H1 (cell line): ENCODE results near the gene BCAR3. TPM values are rescaled to one million over a fixed set of nuclear protein-coding genes. Genes with fewer than 3 reads are reported as not detected.
A peak's percentile ranks its signal among the peaks of the same experiment; 100 is the strongest.

Source experiments
- CTCF ChIA-PET: fragments of 300-600 bp; sonication (Branson Sonifier 250); formaldehyde crosslinking; loops from one replicate; lab custom pipeline; 2021; ENCODE audit not compliant: partially characterized antibody; lab: Charles Lee
- POLR2A ChIA-PET: fragments of 300-600 bp; sonication (Branson Sonifier 250); formaldehyde crosslinking; loops from one replicate; lab custom pipeline; 2021; ENCODE audit warnings: inconsistent platforms; ENCODE audit not compliant: partially characterized antibody; lab: Charles Lee
- DNase-seq, 2 experiments: peaks; one replicate each; pipeline versions ENCODE4 v3.0.0 to v3.0.0-alpha.2; 2010 to 2022; ENCODE audit warnings: low spot score in 2 of 2, low read depth in 1 of 2, mixed read lengths in 1 of 2
- FAIRE-seq: peaks from 2 replicates; lab custom pipeline; 2011; peaks lifted over from hg19 to GRCh38; lab: Jason Lieb, UNC
- H2AFZ ChIP-seq: 2 replicates; pipeline ENCODE4 v1.8.1; 2012; ENCODE audit warnings: low read length, inconsistent platforms
- H2AK5ac ChIP-seq: 2 replicates; pipeline ENCODE4 v1.6.1; 2013; ENCODE audit warnings: low read depth, low read length
- H2BK120ac ChIP-seq: replicated peaks from 2 replicates; pipeline ENCODE3; 2013; ENCODE audit warnings: low read depth, low read length, inconsistent platforms
- H2BK12ac ChIP-seq: 2 replicates; pipeline ENCODE4 v1.6.1; 2013; ENCODE audit warnings: low read depth, low read length
- H2BK15ac ChIP-seq: 2 replicates; pipeline ENCODE4 v1.6.1; 2013; ENCODE audit warnings: low read length
- H2BK20ac ChIP-seq: 2 replicates; pipeline ENCODE4 v1.6.1; 2013; ENCODE audit warnings: low read length
- H2BK5ac ChIP-seq: 2 replicates; pipeline ENCODE4 v1.6.1; 2013; ENCODE audit warnings: low read depth, low read length
- H3K14ac ChIP-seq: 2 replicates; pipeline ENCODE4 v1.6.1; 2013; ENCODE audit warnings: inconsistent platforms; ENCODE audit not compliant: insufficient read length
- H3K18ac ChIP-seq: 2 replicates; pipeline ENCODE4 v1.6.1; 2013; ENCODE audit warnings: low read length; ENCODE audit errors: extremely low read depth
- H3K23ac ChIP-seq: 2 replicates; pipeline ENCODE4 v1.6.1; 2013; ENCODE audit warnings: inconsistent platforms; ENCODE audit not compliant: insufficient read length
- H3K23me2 ChIP-seq: 2 replicates; pipeline ENCODE4 v1.6.1; 2013; ENCODE audit warnings: low read depth, low read length
- H3K27ac ChIP-seq: 2 replicates; pipeline ENCODE4 v1.6.1; 2011; ENCODE audit warnings: low read depth, low read length, inconsistent platforms
- H3K27me3 ChIP-seq, 4 experiments: replicated peaks in 1 of 4; 1 replicate in 1 of 4; 2 replicates in 3 of 4; pipeline versions ENCODE4 v1.6.1 to v1.8.1; 2011 to 2013; ENCODE audit warnings: low read length in 3 of 4, mild to moderate bottlenecking in 3 of 4, inconsistent platforms in 2 of 4, mixed read lengths in 2 of 4, moderate library complexity in 1 of 4; ENCODE audit not compliant: control insufficient read depth in 3 of 4, insufficient read depth in 3 of 4; ENCODE audit errors: extremely low read depth in 1 of 4
- H3K36me3 ChIP-seq, 4 experiments: 2 replicates each; pipeline versions ENCODE4 v1.6.1 to v1.8.1; 2011 to 2013; ENCODE audit warnings: mild to moderate bottlenecking in 4 of 4, low read length in 3 of 4, moderate library complexity in 2 of 4, control low read depth in 1 of 4, inconsistent platforms in 1 of 4; ENCODE audit not compliant: insufficient read depth in 4 of 4, control insufficient read depth in 2 of 4
- H3K4ac ChIP-seq: replicated peaks from 2 replicates; pipeline ENCODE3; 2013; ENCODE audit warnings: low read length, low read depth, mixed read lengths, inconsistent platforms; ENCODE audit not compliant: insufficient read length
- H3K4me1 ChIP-seq, 4 experiments: replicated peaks in 1 of 4; 1 replicate in 1 of 4; 2 replicates in 3 of 4; pipeline versions ENCODE4 v1.6.1 to v1.8.1; 2011 to 2013; ENCODE audit warnings: low read length in 3 of 4, inconsistent platforms in 2 of 4, mixed read lengths in 1 of 4; ENCODE audit not compliant: insufficient read depth in 4 of 4, control insufficient read depth in 3 of 4
- H3K4me2 ChIP-seq, 2 experiments: 2 replicates each; pipeline versions ENCODE4 v1.6.1 to v1.8.1; 2011 to 2013; ENCODE audit warnings: low read depth in 2 of 2, low read length in 2 of 2, control low read depth in 1 of 2, inconsistent platforms in 1 of 2, mild to moderate bottlenecking in 1 of 2; ENCODE audit not compliant: insufficient read depth in 1 of 2
- H3K4me3 ChIP-seq, 4 experiments: fragments of 200-600, 300-600 bp in 1 of 4; sonication (generic), shearing (Covaris generic), sonication (Bioruptor Twin) in 1 of 4; 2 replicates each; pipeline versions ENCODE4 v1.5.1 to v1.8.1; 2011 to 2016; ENCODE audit warnings: low read length in 4 of 4, low read depth in 3 of 4, control low read depth in 2 of 4, inconsistent platforms in 2 of 4, mild to moderate bottlenecking in 2 of 4, mixed read lengths in 1 of 4, moderate library complexity in 1 of 4; ENCODE audit not compliant: insufficient read depth in 2 of 4; ENCODE audit errors: extremely low read depth in 1 of 4
- H3K56ac ChIP-seq: replicated peaks from 2 replicates; pipeline ENCODE3; 2013; ENCODE audit warnings: low read depth, mild to moderate bottlenecking, mixed read lengths, low read length, inconsistent platforms; ENCODE audit not compliant: insufficient read length
- H3K79me1 ChIP-seq: 2 replicates; pipeline ENCODE4 v1.6.1; 2013; ENCODE audit warnings: low read depth, low read length, control low read depth
- H3K79me2 ChIP-seq, 2 experiments: 2 replicates each; pipeline versions ENCODE4 v1.6.1 to v1.8.1; 2012 to 2013; ENCODE audit warnings: low read length in 2 of 2, mild to moderate bottlenecking in 2 of 2, inconsistent platforms in 1 of 2; ENCODE audit not compliant: insufficient read depth in 2 of 2, control insufficient read depth in 1 of 2
- H3K9ac ChIP-seq, 4 experiments: replicated peaks in 1 of 4; 1 replicate in 1 of 4; 2 replicates in 3 of 4; pipeline versions ENCODE4 v1.6.1 to v1.8.1; 2011 to 2013; ENCODE audit warnings: low read depth in 3 of 4, low read length in 3 of 4, control low read depth in 2 of 4, mild to moderate bottlenecking in 2 of 4, moderate library complexity in 2 of 4, inconsistent platforms in 1 of 4; ENCODE audit errors: extremely low read depth in 1 of 4
- H3K9me3 ChIP-seq, 2 experiments: 2 replicates each; pipeline versions ENCODE4 v1.6.1 to v1.8.1; 2012 to 2013; ENCODE audit warnings: mild to moderate bottlenecking in 2 of 2, moderate library complexity in 2 of 2, control low read depth in 1 of 2, inconsistent platforms in 1 of 2, low read depth in 1 of 2, low read length in 1 of 2, mixed read lengths in 1 of 2; ENCODE audit not compliant: insufficient read depth in 2 of 2
- H4K20me1 ChIP-seq, 2 experiments: replicated peaks in 1 of 2; 2 replicates each; pipeline versions ENCODE3 to v1.8.1; 2011 to 2013; ENCODE audit warnings: inconsistent platforms in 2 of 2, low read length in 2 of 2, mild to moderate bottlenecking in 1 of 2; ENCODE audit not compliant: insufficient read depth in 2 of 2, control insufficient read depth in 1 of 2
- H4K5ac ChIP-seq: 2 replicates; pipeline ENCODE4 v1.6.1; 2013; ENCODE audit warnings: low read length, low read depth, mixed read lengths, inconsistent platforms; ENCODE audit not compliant: insufficient read length
- H4K8ac ChIP-seq: 2 replicates; pipeline ENCODE4 v1.8.0; 2013; ENCODE audit warnings: mild to moderate bottlenecking, moderate library complexity, low read length, inconsistent platforms; ENCODE audit not compliant: insufficient read depth; ENCODE audit errors: extremely low read depth
- H4K91ac ChIP-seq: replicated peaks from 2 replicates; pipeline ENCODE3; 2013; ENCODE audit warnings: low read length, mixed read lengths, inconsistent platforms; ENCODE audit not compliant: insufficient read length
- BCL11A ChIP-seq, 2 experiments: IDR thresholded peaks; one replicate each; pipeline ENCODE4 v1.6.1; 2011; ENCODE audit warnings: low read depth in 2 of 2, low read length in 2 of 2, mild to moderate bottlenecking in 2 of 2
- CHD1 ChIP-seq: IDR thresholded peaks from 2 replicates; pipeline ENCODE4 v1.6.1; 2012; ENCODE audit warnings: low read depth, low read length, improper control_type of control experiment
- CREB1 ChIP-seq: IDR thresholded peaks from 2 replicates; pipeline ENCODE4 v1.6.1; 2012; ENCODE audit warnings: inconsistent platforms
- GABPA ChIP-seq: IDR thresholded peaks from 2 replicates; pipeline ENCODE4 v1.6.1; 2011; ENCODE audit warnings: mild to moderate bottlenecking, low read length, moderate library complexity, borderline replicate concordance; ENCODE audit not compliant: insufficient read depth
- RFX5 ChIP-seq: IDR thresholded peaks from 2 replicates; pipeline ENCODE4 v1.6.1; 2011; ENCODE audit warnings: low read depth, low read length, improper control_type of control experiment, borderline replicate concordance
- SAP30 ChIP-seq: fragments of 300-600 bp; sonication (generic); IDR thresholded peaks from 2 replicates; pipeline ENCODE4 v1.7.1; 2012; ENCODE audit warnings: low read length, moderate library complexity, mild to moderate bottlenecking, inconsistent platforms; ENCODE audit not compliant: insufficient read depth, insufficient replicate concordance
- SIRT6 ChIP-seq: IDR thresholded peaks from one replicate; pipeline ENCODE4 v1.7.1; 2012; ENCODE audit warnings: low read length, inconsistent platforms
- SUZ12 ChIP-seq: fragments of 200-600 bp; sonication (generic); IDR thresholded peaks from 2 replicates; pipeline ENCODE4 v1.6.1; 2012; ENCODE audit warnings: mild to moderate bottlenecking, inconsistent platforms, low read length, moderate library complexity, mixed read lengths
- YY1 ChIP-seq: IDR thresholded peaks from 2 replicates; pipeline ENCODE4 v1.6.1; 2011; ENCODE audit warnings: low read depth, mild to moderate bottlenecking, low read length
- WGBS, 2 experiments: shearing (Covaris generic) in 1 of 2; methylation state at CpG; one replicate each; pipeline versions ENCODE4 v1.1.6 to v1.1.7; 2013 to 2015; ENCODE audit warnings: low lambda C conversion rate in 2 of 2, mixed read lengths in 2 of 2, inconsistent platforms in 1 of 2, low coverage in 1 of 2, missing lambda C conversion rate in 1 of 2; ENCODE audit not compliant: insufficient replicate concordance in 2 of 2, insufficient coverage in 1 of 2, insufficient read length in 1 of 2; ENCODE audit errors: extremely low coverage in 1 of 2, missing lambda C conversion rate in 1 of 2; 5-methylcytosine and 5-hydroxymethylcytosine counted together
- polyA plus RNA-seq, 7 experiments: library from polyadenylated mRNA; depleted of rRNA in 3 of 7; stranded (reverse) in 5 of 7; unstranded in 2 of 7; fragments of >200 nt in 5 of 7; fragments of 200-250 nt in 2 of 7; gene quantifications; 1 replicate in 5 of 7; 2 replicates in 1 of 7; 4 replicates in 1 of 7; pipeline versions ENCODE4 v1.2.1 to v1.2.3, GENCODE V29; 2011 to 2013; ENCODE audit warnings: missing spikeins in 2 of 7, mixed read lengths in 2 of 7
- total RNA-seq: library from RNA; stranded (reverse); fragmentation: NEBNext Ultra II Directional; extraction: Animal tissue kit (Norgen Biotek cat#: 25700); gene quantifications from 2 replicates; pipeline ENCODE4 v1.2.1, GENCODE V29; 2021

The BCAR3 gene
- total and polyA plus RNA-seq, 2 of the 8 experiments (the other 6 are each of a cell fraction or from before 2014, with no cell fraction given) = 5.6 to 9.2 TPM

DNA sequence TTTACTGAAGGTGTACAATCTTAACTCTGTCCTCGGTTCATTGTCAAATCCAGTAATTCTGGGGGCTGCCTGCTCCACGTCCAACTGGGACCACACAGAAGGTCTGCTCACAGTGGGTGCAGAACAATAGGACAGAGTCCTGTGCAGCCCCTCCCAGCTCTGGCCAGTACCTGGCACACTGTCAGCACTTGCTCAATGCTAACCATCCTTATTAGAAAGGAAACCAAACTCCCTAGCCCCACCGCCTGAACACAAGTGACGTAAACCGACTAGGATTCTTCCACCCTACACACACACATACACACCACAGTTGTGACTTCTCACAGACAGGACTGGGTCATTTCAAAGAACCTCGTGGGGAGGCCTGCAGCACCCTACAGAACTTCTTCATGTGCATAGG, 5.2 kb downstream of the BCAR3 start:
- TF ChIP-seq SIRT6 = no peak
- TF ChIP-seq SAP30 = no peak
- no peak for TF ChIP-seq CREB1
- TF ChIP-seq RFX5 = no peak
- TF ChIP-seq SUZ12 = no peak
- no peak for TF ChIP-seq BCL11A (IDR thresholded peaks at IDR 0.05; ENCODE audit: low read depth in 2 of 2, low read length in 2 of 2)
- TF ChIP-seq YY1 = no peak
- TF ChIP-seq CHD1 = no peak
- no peak for TF ChIP-seq GABPA
- CTCF ChIA-PET = interaction anchor here (0.6 to 1.0 kb wide), 3 partner anchors 35 to 60 kb away, joined by 3 to 4 read pairs (median 3); no protein-coding TSS in a partner anchor
- no peak for FAIRE-seq

More for the DNA sequence above, 5.2 kb downstream of the BCAR3 start:
- H2BK5ac ChIP-seq = 0 out of 2 replicates have a peak overlapping the region, but pooled peaks have one; percentile 54
- no peak overlapping the region for H2BK120ac ChIP-seq
- H3K27me3 ChIP-seq = no peaks in the 10 kb centered on the region; a peak in 1 of 7 replicates
- 0 out of 2 replicates have a peak overlapping the region, but pooled peaks have one; percentile 14 for H2AK5ac ChIP-seq
- H3K79me1 ChIP-seq = no peaks in the 10 kb centered on the region; the same call in 1 of the 2 replicates
- POLR2A ChIA-PET = no interaction called here
- no peak overlapping the region for H2BK15ac ChIP-seq
- H2BK20ac ChIP-seq = no peak overlapping the region
- H3K4me2 ChIP-seq = no peak overlapping the region
- no peak for DNase-seq
- H3K9me3 ChIP-seq = no peaks in the 10 kb centered on the region
- no peak overlapping the region for H3K4me3 ChIP-seq
- no peak overlapping the region for H3K9ac ChIP-seq
- peaks cover 10% of the 10 kb centered on the region for H3K23me2 ChIP-seq
- H3K27ac ChIP-seq = no peak overlapping the region
- no peak overlapping the region for H3K23ac ChIP-seq
- 94% methylated on average over 6 of the region's 6 CpGs; no CpG with 5 or more reads in 1 of the 2 experiments for whole genome bisulfite sequencing, 2 experiments
- H4K91ac ChIP-seq = no peak overlapping the region
- H4K5ac ChIP-seq = no peak overlapping the region
- no peak overlapping the region for H3K18ac ChIP-seq
- no peak overlapping the region for H2AFZ ChIP-seq
- H3K79me2 ChIP-seq = peaks cover 0 to 23% of the 10 kb centered on the region in 2 experiments; a peak in 1 of 4 replicates
- H4K8ac ChIP-seq = no peak overlapping the region
- H3K36me3 ChIP-seq = peaks cover 0 to 4% (median 0%) of the 10 kb centered on the region in 4 experiments; a peak in 3 of 8 replicates
- H3K56ac ChIP-seq = no peak overlapping the region
- no peak overlapping the region for H2BK12ac ChIP-seq
- H3K14ac ChIP-seq = no peak overlapping the region
- peaks cover 0 to 6% of the 10 kb centered on the region in 2 experiments for H4K20me1 ChIP-seq
- peaks cover 5 to 12% (median 5%) of the 10 kb centered on the region in 4 experiments for H3K4me1 ChIP-seq
- H3K4ac ChIP-seq = no peak overlapping the region
